GM18868 (cell line): ENCODE measurements around the gene CEP89.
"Not testable (repeated sequence)": the region's sequence is repeated elsewhere in the genome, so short reads cannot be mapped to it uniquely, and the experiment has no call there.

ENCODE experiments used
- ATAC-seq: cut with Tn5 transposase; IDR thresholded peaks from one replicate; pipeline ENCODE4 v1.9.1; 2021; ENCODE audit warnings: mild to moderate bottlenecking, moderate library complexity; ENCODE audit not compliant: unreplicated experiment

The CEP89 gene

GRCh38 chr19:32848035-32848434 is 123.7 kb downstream of the CEP89 start:
- ATAC-seq, result not testable (repeated sequence)

- no peak for ATAC-seq
Measured at GRCh38 chr19:32843716-32844245, 128.0 kb downstream of the CEP89 start.

- no peak for ATAC-seq
Measured at GRCh38 chr19:32842061-32842460, 129.7 kb downstream of the CEP89 start.

- no peak for ATAC-seq
Measured at GRCh38 chr19:32837531-32837930, 134.2 kb downstream of the CEP89 start.

- ATAC-seq, result not testable (repeated sequence)
Measured at GRCh38 chr19:32833388-32833787, 138.4 kb downstream of the CEP89 start.

- ATAC-seq, result not testable (repeated sequence)
Measured at GRCh38 chr19:32832825-32833224, 138.9 kb downstream of the CEP89 start.

- not testable (repeated sequence) for ATAC-seq
Measured at GRCh38 chr19:32832094-32832493, 139.7 kb downstream of the CEP89 start.

- no peak for ATAC-seq
Measured at GRCh38 chr19:32831611-32832010, 140.1 kb downstream of the CEP89 start.

- ATAC-seq, result no peak
Measured at GRCh38 chr19:32830231-32831014, 141.3 kb downstream of the CEP89 start.

- ATAC-seq, result no peak
Measured at GRCh38 chr19:32829345-32829896, 142.3 kb downstream of the CEP89 start.

- ATAC-seq, result no peak
Measured at GRCh38 chr19:32828643-32829344, 143.0 kb downstream of the CEP89 start.

- no peak for ATAC-seq
Measured at GRCh38 chr19:32828139-32828538, 143.6 kb downstream of the CEP89 start.
